RWPE2 (cell line): ENCODE data around the gene SLC8A2.

Experiments
- ATAC-seq: fragments of 200-7000 bp; cut with Tn5 transposase; 3 replicates; pipeline ENCODE4 v1.9.1; 2021; ENCODE audit warnings: low read depth
- DNase-seq: peaks from one replicate; pipeline ENCODE4 v3.0.0-alpha.2; 2020; ENCODE audit warnings: low spot score
- H3K27ac ChIP-seq: fragments of 450-650 bp; 2 replicates; pipeline ENCODE4 v1.5.1; 2017; ENCODE audit warnings: mild to moderate bottlenecking; ENCODE audit not compliant: poor library complexity, severe bottlenecking
- H3K27me3 ChIP-seq: fragments of 250-450 bp; sonication (Bioruptor Pico); 2 replicates; pipeline ENCODE4 v1.5.1; 2021; ENCODE audit warnings: mild to moderate bottlenecking, moderate library complexity; ENCODE audit not compliant: insufficient read depth, poor library complexity, severe bottlenecking
- H3K36me3 ChIP-seq: fragments of 250-450 bp; sonication (Bioruptor Pico); 2 replicates; pipeline ENCODE4 v1.5.1; 2020; ENCODE audit warnings: low read depth, mild to moderate bottlenecking, moderate library complexity
- H3K4me1 ChIP-seq: fragments of 250-450 bp; sonication (Bioruptor Pico); 2 replicates; pipeline ENCODE4 v1.5.1; 2021; ENCODE audit warnings: mild to moderate bottlenecking, moderate library complexity; ENCODE audit not compliant: insufficient read depth, poor library complexity, severe bottlenecking
- H3K4me3 ChIP-seq: fragments of 250-450 bp; sonication (Bioruptor Pico); 2 replicates; pipeline ENCODE4 v1.5.1; 2021; ENCODE audit warnings: mild to moderate bottlenecking, moderate library complexity; ENCODE audit not compliant: severe bottlenecking
- H3K9me3 ChIP-seq: fragments of 250-450 bp; sonication (Bioruptor Pico); 2 replicates; pipeline ENCODE4 v1.5.1; 2021; ENCODE audit warnings: mild to moderate bottlenecking, moderate library complexity; ENCODE audit not compliant: severe bottlenecking
- TF ChIP-seq, protein P1 (sequence below): fragments of 450-650 bp; IDR thresholded peaks from one replicate; pipeline ENCODE4 v1.5.1; 2017; ENCODE audit warnings: mild to moderate bottlenecking, moderate library complexity; ENCODE audit not compliant: poor library complexity, severe bottlenecking

The SLC8A2 gene

DNA sequence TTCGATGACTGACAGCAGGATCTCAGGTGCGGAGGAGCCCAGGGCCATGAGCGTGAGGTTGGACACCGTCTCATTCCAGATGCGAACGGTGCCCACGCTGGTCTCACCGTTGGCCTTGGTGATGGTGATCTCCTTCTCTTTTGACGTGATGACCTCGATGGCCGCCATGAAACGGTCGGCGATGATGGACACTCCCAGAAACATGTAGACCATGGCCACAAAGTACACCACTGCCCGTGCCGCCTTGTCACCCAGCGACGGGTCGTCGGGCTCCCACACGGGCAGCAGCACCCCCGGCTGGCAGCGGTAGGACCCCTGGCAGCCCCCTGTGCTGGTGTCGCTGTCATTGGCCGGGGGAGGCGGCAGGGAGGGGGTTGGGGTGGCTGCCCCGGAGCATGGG, 5.7 kb downstream of the SLC8A2 start:
- TF ChIP-seq, protein P1, sequence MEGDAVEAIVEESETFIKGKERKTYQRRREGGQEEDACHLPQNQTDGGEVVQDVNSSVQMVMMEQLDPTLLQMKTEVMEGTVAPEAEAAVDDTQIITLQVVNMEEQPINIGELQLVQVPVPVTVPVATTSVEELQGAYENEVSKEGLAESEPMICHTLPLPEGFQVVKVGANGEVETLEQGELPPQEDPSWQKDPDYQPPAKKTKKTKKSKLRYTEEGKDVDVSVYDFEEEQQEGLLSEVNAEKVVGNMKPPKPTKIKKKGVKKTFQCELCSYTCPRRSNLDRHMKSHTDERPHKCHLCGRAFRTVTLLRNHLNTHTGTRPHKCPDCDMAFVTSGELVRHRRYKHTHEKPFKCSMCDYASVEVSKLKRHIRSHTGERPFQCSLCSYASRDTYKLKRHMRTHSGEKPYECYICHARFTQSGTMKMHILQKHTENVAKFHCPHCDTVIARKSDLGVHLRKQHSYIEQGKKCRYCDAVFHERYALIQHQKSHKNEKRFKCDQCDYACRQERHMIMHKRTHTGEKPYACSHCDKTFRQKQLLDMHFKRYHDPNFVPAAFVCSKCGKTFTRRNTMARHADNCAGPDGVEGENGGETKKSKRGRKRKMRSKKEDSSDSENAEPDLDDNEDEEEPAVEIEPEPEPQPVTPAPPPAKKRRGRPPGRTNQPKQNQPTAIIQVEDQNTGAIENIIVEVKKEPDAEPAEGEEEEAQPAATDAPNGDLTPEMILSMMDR, result no peak
- Histone ChIP-seq H3K27me3 (peaks cover 25% of the 10 kb centered on the region), H3K4me3 (no peak overlapping the region), H3K27ac (no peak overlapping the region), H3K4me1 (no peaks in the 10 kb centered on the region), H3K36me3 (no peaks in the 10 kb centered on the region), H3K9me3 (no peaks in the 10 kb centered on the region)
- DNase-seq, result no peak
- no peak for ATAC-seq

DNA sequence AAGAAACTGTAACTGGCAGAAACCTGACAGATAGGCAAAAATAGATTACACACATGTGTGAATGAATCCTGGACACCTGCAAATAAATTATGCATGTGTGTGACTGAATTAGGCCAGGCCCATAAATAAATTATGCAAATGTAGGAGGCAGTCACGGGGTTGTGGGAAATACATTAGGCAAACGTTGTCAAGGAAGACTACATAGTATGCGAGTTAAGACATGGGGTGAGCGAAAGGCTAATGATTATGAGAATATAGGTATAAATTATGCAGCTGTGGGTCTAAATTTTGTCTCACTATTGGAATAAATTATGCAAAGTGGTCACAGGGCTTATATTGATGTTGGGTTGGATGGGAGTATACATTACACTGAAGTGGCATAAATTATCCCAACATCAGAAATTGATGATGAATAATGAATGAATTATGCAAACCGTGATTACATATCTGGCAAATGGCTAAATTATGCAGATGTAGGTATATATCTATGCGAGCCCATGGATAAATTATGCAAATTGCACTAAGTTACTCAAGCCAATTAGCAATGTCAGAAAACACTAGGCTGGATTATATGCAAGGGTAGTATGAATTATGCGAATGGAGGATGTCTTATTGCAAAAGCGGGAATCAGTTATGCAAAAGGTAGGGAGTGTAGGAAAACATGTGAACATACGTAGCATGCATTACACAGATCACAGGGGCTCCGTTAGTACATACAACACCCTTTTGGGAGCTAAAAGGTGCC, 6.8 kb downstream of the SLC8A2 start:
- Histone ChIP-seq H3K9me3 (no peaks in the 10 kb centered on the region), H3K27me3 (peaks cover 14% of the 10 kb centered on the region), H3K36me3 (no peaks in the 10 kb centered on the region), H3K4me3 (no peak overlapping the region), H3K27ac (no peak overlapping the region), H3K4me1 (no peaks in the 10 kb centered on the region)
- no peak for DNase-seq
- ATAC-seq, result no peak
- TF ChIP-seq, protein P1, result no peak

DNA sequence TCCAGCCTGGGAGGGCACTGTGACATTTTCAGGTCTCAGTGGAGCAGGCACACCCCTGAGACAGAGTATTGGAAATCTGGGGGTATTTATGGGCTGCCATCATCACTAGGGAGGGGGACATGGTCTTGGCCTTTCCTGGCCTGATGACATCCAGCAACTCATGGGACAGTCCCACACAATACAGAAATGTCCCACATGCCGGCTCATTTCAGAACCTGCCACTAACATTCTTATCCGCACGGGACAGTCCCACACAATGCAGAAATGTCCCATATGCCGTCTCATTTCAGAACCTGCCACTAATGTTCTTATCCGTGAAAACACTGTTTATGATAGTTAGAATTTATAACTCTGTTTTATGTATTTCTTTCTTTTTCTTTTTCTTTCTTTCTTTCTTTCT, 9.8 kb downstream of the SLC8A2 start:
- DNase-seq (no peak), ATAC-seq (no peak)
- H3K27me3 ChIP-seq, result peaks cover 26% of the 10 kb centered on the region

DNA sequence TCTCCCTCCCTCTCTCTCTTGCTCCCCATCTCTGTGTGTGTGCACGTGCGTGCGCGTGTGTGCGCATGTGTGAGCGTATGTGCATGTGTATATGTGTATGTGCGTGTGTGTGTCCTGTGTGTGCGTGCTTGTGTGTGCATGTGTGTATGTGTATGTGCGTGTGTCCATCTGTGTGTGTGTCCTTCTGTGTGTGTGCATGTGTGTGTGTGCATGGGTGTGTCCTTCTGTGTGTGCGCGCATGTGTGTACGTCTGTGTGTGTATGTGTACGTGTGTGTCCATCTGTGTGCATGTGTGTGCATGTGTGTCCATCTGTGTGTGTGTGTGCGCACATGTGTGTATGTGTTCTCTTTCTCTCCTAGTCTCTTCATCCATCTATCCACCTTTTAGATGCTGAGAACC, 12.2 kb downstream of the SLC8A2 start:
- TF ChIP-seq, protein P1, result no peak
- Histone ChIP-seq H3K27me3 (peaks cover 42% of the 10 kb centered on the region), H3K36me3 (no peaks in the 10 kb centered on the region), H3K9me3 (peaks cover 13% of the 10 kb centered on the region), H3K27ac (no peak overlapping the region), H3K4me1 (no peaks in the 10 kb centered on the region), H3K4me3 (no peak overlapping the region)
- no peak for ATAC-seq
- DNase-seq, result no peak

More for the DNA sequence above, 9.8 kb downstream of the SLC8A2 start:
- no peaks in the 10 kb centered on the region for H3K4me1 ChIP-seq
- no peak overlapping the region for H3K4me3 ChIP-seq
- TF ChIP-seq, protein P1, result no peak
- H3K27ac ChIP-seq, result no peak overlapping the region
- H3K9me3 ChIP-seq, result no peaks in the 10 kb centered on the region
- H3K36me3 ChIP-seq, result no peaks in the 10 kb centered on the region

DNA sequence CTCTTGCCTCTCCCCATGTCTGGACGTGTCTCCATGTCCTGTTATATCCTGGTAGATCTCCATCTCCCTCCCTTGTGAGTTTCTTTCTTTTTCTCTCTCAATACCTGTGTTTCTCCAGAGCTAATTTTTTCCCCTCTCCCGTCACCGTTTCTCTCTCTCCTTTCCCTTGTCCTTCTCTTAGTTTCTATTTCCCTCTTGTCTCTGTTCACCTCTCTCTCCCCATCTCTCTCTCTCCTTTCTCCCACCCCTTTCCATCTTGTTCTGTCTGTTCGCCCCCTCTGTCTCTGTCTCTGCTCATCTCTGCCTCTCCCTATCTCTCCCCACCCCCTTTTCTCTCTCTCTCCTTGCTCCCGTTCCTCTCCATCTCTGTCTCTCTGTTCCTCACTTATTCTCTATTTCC, 13.0 kb downstream of the SLC8A2 start:
- DNase-seq (no peak), ATAC-seq (no peak)
- H3K27ac ChIP-seq, result no peak overlapping the region
- H3K36me3 ChIP-seq, result no peaks in the 10 kb centered on the region
- no peak overlapping the region for H3K4me3 ChIP-seq
- H3K4me1 ChIP-seq, result no peaks in the 10 kb centered on the region
- H3K9me3 ChIP-seq, result peaks cover 13% of the 10 kb centered on the region
- TF ChIP-seq, protein P1, result no peak
- H3K27me3 ChIP-seq, result peaks cover 42% of the 10 kb centered on the region
